ENCODE data around the gene HAVCR1.
"Not testable (repeated sequence)": the region's sequence is repeated elsewhere in the genome, so short reads cannot be mapped to it uniquely, and the experiment has no call there.

Gene HAVCR1

DNA sequence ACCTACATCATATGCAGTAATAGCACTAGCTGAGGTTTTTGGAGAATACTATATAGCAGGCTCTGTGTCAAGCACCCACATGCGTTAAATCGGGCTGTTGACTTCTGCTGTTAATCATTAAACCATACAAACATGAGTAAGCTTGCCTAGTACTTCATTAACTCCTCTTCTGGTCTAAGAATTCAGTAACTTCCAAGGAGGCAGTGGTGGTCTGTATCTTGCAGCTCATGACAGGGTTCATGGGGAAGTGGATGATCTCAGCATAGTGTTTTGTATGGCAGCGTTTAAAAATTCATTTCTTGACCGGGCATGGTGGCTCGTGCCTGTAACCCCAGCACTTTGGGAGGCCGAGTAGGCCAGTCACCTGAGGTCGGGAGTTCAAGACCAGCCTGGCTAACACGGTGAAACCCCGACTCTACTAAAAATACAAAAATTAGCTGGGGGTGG is at the start of gene HAVCR1:
TSS of gene HAVCR1 (minus strand) at position 24 of the 447 bp plus-strand sequence. CDS start 1,173 bp downstream, outside the sequence.
- in situ Hi-C loops (cut with MboI; ENCODE audit: low sequenced_read_pairs), result no loop called here

DNA sequence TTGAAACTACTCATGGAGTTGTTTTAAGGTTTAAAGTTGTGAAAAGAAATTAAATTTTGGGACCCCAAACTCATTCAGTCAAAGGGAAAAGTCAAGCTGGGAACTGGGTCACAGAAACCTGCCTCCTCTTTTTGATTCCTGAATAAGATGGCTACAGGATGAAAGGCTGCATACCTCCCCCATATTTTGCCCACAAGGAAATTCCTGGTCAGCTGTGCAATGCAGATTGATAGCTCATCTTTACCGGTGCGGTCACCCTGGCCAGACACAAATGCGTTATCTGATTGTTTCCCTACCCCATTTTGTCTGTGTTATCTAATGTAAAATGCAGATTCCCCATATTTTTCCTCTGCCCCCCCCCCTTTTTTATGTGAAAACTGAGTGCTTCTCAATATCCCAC is 48.6 kb upstream of the HAVCR1 start:
- in situ Hi-C loops (cut with MboI; ENCODE audit: low sequenced_read_pairs), result no loop called here

DNA sequence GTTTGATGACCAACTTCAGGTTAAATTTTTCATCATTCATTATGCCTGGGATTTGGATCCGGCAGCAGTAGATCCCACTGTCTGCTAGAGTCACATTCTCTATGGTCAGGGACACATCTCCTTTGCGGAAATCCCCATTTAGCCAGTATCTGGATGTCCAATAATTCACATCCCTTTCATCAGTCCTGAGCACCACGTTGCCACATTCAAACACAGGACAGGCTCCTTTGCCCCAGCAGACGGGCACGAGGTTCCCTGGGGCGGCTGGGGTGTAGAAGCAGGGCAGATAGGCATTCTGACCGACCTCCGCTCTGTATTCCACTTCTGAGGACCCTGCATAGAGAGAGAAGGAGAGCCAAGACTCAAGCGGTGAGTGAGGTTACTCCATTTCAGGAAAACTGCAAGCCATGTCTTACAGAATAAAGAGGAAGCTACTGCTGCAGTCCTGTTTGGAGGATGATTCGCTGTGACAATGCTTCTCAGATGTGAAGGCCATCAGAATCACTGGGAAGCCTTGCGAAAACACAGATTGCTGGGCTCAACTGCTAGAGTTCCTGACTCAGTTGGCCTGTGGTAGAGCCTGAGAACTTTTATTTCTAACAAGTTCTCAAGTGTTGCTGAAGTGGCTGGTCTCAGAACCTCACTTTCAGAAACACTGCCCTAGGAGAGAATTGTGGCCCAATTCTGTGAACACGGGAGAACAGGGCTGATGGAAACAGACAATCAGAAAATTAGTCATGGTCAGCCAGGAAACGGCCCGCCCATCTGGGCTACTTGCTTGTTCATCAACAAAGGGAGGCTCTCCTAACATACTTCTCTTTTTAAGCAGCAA is 47.9 kb upstream of the HAVCR1 start:
- in situ Hi-C loops (cut with MboI; ENCODE audit: low sequenced_read_pairs), result no loop called here

DNA sequence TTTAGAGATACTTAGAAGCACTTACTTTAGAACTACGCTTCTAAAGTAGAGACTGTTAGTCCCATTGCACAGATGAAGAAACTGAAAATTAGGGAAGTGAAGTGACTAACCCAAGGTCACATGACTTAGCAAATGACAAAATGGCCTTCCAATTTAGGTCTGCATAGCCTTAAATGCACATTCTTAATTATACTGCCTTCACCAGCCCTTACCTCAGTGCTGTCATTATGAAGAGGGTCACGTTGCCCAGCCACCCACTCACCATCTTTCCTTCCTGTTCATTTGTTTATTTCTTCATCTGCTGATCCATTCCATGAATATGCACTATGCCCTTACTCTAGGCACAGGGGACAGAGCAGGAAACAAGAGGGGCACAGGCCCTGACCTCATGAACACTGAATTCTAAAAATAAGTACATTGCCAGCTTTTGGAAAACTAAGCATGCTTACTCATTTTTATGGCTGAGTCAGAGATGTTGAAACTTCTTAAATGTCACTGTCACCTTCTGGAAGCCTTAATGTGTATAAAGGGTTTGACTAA is 41.3 kb upstream of the HAVCR1 start:
- in situ Hi-C loops (cut with MboI; ENCODE audit: low sequenced_read_pairs), result no loop called here

DNA sequence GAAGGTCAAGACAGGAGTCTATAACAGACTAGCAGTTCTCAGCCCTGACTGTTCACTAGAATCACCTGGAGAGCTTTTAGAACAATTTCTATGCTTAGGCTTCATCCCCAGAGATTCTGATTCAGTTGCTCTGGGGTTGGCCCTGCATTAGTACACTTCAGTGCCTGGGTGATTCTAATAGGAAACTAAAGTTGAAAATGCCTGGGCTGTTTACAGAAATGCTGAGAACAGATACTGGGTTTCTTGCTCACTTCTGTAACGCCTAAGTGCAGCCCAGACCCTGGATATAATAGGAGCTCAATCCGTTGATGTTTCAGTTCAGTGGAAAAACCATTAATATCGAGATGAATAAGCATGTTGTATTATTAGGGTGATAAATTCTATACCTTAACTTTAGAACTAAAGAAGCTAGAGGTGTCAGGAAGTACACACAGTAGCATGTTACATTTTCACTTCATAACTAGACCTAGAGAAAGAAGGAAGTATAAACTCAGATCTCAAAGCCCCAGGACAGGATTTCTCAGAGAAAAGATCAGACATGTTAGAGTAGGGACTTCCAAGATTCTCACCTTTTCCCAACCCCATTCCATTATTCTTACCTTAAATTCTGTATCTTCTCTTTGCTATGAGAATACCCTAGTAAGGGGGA is 29.6 kb upstream of the HAVCR1 start:
- in situ Hi-C loops (cut with MboI; ENCODE audit: low sequenced_read_pairs), result no loop called here

DNA sequence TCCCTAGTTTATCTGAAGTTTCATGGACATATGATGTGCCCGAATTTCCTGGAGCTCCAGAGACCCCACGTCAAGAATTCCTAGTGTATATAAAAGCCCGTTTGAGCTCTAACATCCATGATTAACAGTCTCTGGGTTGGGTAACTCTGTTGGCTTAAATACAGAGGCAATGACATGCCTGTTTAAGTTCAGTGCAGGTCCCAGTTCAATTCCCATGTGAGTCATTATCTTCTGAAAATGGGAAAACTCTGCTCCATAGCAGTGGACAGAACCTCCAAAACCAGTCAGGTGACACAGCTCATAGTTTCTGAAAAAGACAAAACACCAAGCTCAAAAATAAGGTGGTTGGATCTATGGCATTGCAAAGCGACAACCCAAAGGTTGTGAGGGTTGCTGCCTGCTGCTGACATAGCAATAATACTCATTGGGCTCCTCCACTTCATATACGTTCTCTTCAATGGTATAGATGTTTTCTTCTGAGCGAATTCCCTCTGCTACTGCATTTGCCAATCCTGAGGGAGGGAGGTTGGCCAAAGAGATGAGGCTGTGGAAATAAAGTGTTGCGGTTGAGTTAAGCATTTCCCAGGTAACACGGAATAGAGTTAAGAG is 27.9 kb upstream of the HAVCR1 start:
- in situ Hi-C loops (cut with MboI; ENCODE audit: low sequenced_read_pairs), result no loop called here

DNA sequence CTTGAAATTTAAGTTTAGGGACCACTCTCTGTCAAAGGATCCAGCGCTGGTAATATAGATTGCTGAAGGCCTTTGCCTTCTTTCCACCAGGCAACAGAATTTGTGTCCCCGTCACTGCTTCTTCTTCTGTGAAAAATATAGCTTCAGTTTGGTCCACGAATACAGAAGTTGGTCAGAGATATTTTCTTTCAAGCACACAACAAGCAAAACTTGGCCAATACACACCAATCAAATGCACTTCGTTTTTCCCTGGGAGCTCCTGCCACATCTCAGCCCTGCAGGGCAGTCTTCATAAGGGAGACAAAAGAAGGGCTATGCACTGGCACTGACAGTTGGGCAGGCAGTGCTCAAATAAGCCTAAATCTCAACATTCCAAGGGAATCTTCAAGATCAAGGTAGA is 27.0 kb upstream of the HAVCR1 start:
- in situ Hi-C loops (cut with MboI; ENCODE audit: low sequenced_read_pairs), result no loop called here

DNA sequence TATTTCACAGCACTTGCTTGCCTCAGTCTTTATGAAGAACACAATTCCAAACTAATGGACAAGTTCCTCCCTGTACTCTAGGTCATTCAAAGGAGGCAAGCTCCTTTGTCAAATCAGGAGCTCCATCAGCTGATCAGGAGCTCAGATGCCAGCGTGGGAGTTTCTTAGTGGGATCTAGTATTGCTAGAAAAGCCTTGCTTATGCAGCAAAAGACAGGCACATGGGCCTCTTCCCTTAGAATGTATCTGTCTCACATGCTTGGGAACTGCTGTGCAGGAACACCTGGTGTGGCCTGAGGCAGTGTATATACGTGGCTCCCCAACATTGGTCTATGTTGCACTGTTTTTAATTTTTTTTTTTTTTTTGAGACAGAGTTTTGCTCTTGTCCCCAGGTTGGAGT is 21.4 kb upstream of the HAVCR1 start:
- in situ Hi-C loops (cut with MboI; ENCODE audit: low sequenced_read_pairs), result no loop called here

DNA sequence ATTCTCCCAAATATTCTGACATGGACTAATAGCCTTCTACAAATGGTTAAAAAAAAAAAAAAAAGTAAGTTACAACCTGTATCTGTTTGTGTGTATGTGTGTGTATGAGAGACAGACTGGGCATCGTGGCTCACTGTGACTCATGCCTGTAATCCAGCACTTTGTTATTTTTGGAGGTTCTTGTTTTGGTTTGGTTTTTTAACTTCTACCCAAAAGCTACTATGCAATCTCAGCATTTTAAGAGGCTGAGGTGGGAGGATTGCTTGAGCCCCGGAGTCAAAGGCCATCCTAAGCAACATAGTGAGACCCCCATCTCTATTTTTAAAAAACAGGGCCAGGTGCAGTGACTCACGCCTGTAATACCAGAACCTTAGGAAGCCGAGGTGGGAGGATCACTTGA is 17.6 kb upstream of the HAVCR1 start:
- in situ Hi-C loops (cut with MboI; ENCODE audit: low sequenced_read_pairs), result no loop called here

DNA sequence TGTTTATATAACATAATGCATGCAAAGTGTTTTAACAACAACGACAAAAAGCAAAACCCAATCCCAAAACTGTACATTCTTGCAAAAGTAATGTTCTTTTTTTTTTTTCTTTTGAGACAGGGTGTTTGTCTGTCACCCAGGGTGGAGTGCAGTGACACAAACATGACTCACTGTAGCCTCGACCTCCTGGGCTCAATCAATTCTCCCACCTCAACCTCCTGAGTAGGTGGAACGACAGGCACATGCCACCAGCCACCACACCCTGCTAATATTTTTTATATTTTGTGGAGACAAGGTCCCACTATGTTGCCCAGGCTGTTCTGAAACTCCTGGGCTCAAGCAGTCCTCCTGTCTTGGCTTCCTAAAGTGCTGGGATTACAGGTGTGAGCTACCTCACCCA is 13.6 kb upstream of the HAVCR1 start:
- in situ Hi-C loops (cut with MboI; ENCODE audit: low sequenced_read_pairs), result no loop called here

DNA sequence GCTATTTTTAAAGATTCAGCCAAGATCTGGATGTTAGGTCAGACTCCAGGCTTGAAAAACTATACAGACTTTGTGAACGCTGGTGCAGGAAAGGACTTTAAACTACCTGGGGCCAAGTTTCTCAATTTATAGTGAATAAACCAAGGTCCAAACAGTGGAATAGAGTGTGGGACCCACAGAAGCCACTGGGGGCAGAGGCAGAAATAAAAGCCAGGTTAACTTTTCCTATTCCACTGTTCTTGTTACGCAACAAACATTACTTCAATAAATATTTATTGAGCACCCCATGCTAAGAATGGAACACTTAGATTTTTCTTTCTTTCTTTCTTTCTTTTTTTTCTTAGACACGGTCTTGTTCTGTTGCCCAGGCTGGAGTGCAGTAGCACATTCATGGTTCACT is 11.0 kb upstream of the HAVCR1 start:
- in situ Hi-C loops (cut with MboI; ENCODE audit: low sequenced_read_pairs), result no loop called here

DNA sequence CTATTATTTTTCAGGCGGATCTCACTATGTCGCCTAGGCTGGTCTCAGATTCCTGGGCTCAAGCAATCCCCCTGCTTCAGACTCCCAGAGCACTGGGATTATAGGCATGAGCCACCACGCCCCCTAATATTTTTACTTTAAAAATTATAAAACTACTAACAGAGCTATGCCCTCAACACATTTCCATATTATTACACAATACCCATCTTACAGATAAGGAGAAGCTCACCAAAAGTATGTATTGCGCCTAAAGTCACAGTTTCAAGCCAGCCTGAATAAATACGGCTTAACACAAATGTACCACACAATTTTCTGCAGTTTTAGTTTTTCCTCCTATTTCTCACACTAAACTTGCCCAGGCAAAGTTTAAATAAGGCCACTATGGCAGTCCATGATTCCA is 9.9 kb upstream of the HAVCR1 start:
- in situ Hi-C loops (cut with MboI; ENCODE audit: low sequenced_read_pairs), result no loop called here

DNA sequence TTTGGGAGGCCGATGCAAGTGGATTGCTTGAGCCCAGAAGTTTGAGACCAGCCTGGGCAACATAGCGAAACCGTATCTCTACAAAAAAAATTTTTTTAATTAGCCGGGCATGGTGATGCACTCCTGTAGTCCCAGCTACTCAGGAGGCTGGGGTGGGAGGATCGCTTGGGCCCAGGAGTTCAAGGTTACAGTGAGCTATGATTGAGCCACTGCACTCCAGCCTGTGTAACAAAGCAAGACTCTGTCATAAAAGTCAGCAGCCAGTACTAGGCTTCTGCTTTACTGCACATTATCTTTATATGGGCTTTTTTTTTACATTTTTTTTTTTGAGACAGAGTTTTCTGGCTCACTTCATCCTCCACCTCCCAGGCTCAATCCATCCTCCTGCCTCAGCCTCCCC is 9.4 kb upstream of the HAVCR1 start:
- in situ Hi-C loops (cut with MboI; ENCODE audit: low sequenced_read_pairs), result no loop called here

DNA sequence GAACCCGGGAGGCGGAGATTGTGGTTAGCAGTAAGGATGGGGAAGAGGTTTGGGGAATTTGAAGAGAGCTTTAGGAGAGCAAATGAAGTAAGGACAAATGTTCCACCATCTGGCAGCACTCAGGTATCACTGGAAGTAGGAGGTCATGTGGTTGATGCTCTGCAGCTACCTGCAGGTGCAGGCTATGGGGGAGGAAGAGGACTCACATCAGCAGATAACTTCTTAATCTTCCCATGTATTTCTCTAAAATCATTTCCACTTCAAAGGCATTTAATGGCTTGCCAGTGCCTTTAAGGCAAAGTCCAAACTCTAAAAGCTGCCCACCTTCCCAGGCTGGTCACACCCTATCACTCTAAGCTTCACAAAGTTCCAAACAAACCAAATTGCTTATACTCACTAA is 8.1 kb upstream of the HAVCR1 start:
- in situ Hi-C loops (cut with MboI; ENCODE audit: low sequenced_read_pairs), result no loop called here

DNA sequence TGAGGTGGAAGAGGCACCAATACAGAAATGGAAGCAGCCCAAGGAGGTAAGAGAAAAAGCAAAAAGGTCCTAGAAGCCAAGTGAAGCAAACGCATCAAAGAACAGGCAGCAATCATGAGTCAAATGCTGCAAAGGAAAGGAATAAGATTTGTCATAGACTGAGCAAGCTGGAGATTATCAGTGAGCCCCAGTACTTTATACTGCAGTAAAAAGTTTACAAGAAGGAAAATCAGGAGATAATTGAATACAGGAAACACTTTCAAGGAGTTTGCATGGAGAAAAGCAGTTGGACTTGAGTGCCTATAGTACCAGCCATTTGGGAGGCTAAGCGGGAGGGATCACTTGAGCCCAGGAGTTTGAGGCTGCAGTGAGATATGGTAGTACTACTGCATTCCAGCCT is 7.2 kb upstream of the HAVCR1 start:
- in situ Hi-C loops (cut with MboI; ENCODE audit: low sequenced_read_pairs), result no loop called here

DNA sequence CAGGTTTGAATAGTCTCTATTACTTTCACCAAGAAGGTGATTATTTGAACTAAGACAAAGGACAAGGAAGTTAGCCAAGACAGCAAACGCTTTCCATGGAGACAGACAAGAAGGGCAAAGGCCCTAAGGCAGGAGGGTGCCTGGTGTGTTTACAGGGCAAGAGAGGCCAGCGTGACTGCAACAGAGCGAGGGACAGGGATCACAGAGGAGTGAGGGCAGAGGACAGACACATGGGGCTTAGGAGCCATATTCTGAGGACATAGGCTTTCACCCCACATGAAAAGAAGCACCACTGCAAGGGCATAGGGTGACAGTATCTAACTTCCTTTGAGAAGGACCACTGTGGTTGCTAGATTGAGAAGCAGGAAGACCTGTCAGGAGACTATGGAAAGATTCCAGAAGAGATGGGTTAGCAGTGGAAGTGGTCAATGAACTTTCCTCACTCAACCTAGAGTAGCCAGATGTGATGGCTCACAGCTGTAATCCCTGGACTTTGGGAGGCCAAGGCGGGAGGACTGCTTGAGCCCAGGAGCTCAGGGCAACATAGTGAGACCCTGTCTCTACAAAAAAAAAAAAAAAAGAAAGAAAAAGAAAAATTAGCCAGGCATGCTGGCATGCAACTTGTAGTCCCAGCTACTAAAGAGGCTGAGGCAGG is 5.0 kb upstream of the HAVCR1 start:
- in situ Hi-C loops (cut with MboI; ENCODE audit: low sequenced_read_pairs), result no loop called here

DNA sequence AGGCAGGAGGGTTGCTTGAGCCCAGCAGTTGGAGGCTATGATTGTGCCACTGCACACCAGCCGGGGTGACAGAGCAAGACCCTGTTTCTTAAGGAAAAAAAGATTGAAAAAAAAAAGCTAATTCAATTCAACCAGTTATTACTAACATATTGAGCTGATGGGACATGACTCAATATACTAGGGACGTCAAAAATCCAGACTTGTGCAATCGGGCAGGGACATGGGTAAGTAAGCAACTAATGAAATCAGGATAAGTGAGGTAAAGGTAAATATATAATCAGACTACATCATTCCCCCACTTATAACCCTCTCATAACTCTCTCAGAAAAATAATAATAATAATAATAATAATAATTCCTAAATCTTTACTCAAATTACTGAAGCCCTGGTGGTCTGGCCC is 975 bp upstream of the HAVCR1 start:
- in situ Hi-C loops (cut with MboI; ENCODE audit: low sequenced_read_pairs), result no loop called here

DNA sequence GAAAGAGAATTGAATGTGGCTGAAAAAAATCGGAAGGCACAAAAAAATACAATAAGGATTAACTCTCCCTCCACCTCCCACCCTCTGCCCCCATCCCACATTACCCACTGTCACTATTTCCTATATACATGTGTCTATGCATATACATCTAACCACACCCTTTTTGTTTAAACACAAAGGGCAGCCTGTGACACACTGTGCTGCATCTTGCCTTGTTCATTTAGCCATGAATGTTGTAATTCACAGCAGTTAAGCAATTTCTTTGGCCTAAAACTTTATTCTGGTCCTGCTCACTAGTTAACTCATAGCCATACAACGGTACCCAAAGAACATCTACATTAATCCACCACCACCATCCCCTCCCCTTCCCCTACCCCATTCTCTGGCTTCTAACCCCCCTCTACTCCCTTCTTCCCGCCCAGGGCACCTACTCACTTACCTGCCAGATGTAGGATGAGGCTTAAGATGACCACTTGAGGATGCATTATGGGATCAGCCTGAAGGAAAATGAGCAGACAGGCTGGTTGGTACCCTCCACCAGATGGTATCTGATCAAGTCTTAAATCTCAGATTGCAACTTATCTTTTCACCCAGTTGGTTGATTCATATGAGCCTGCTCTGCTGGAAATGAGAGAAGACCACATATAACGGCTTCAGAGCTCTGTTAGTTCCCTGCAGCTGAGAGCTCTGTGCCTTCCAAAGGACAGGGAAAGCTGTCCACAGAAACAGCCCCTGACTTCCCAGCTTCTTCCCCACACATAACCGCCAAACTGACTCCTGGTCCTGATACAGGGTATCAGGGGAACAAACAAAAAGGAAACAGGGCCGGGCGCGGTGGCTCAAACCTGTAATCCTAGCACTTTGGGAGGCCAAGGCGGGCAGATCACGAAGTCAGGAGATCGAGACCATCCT is 1.2 kb downstream of the HAVCR1 start:
- in situ Hi-C loops (cut with MboI; ENCODE audit: low sequenced_read_pairs), result no loop called here

DNA sequence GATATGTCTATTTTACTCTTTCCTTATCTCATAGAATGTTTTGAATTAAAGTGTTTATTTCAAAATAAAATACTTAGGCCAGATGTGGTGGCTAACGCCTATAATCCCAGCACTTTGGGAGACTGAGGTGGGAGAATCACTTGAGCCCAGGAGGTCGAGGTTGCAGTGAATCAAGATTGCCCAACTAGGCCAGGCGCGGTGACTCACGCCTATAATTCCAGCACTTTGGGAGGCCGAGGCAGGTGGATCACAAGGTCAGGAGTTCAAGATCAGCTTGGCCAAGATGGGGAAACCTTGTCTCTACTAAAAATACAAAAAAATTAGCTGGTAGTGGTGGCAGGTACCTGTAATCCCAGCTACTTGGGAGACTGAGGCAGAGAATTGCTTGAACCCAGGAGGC is 2.1 kb downstream of the HAVCR1 start:
- in situ Hi-C loops (cut with MboI; ENCODE audit: low sequenced_read_pairs), result not testable (repeated sequence)

DNA sequence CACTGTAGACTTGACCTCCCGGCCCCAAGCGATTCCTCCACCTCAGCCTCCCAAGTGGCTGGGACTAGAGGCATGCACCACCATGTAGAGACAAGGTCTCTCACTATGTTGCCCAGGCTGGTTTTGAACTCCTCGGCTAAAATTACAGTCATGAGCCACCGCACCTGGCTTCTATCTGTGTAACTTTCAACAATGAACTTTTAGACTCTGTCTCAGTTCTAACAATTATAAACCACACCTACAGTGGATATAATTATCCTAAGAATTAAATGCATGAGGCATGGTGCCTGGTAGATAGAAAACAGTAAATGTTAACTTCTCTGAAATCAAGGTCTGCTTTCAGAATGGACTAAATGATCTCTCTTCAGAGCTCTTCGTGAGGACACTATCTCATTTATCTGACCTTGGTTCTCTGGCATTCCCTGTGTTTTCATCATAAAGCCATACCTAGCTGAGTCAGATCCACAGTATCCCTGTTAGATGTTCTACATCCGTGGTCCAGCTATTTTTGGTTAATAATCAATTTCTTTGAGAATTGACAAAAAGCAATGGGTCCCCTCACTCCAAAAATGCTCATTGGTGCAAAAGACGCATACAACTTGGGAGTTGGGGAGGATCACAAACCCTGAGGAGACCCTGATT is 7.2 kb downstream of the HAVCR1 start:
- in situ Hi-C loops (cut with MboI; ENCODE audit: low sequenced_read_pairs), result no loop called here

Data from HL-60/S4 (cell line).